ENCODE measurements around the gene ISG15.

Gene ISG15

GRCh38 chr1:1061682-1062345, 48.5 kb downstream of the ISG15 start:
- no peak for DNase-seq

- DNase-seq = no peak
Observed at GRCh38 chr1:1062348-1063163, 49.3 kb downstream of the ISG15 start.

GRCh38 chr1:1063261-1063944, 50.1 kb downstream of the ISG15 start:
- DNase-seq = no peak

Data from activated gamma-delta T cell (primary cell).